HUES64 (cell line): ENCODE results near the gene APOBEC3F. TPM values are rescaled to one million over a fixed set of nuclear protein-coding genes. Genes with fewer than 3 reads are reported as not detected.
"Not testable (repeated sequence)": the region's sequence is repeated elsewhere in the genome, so short reads cannot be mapped to it uniquely, and the experiment has no call there.

Experiments used
- H3K27ac ChIP-seq: 2 replicates; pipeline ENCODE4 v1.7.0; 2013; ENCODE audit warnings: low read depth, low read length, inconsistent platforms
- H3K27me3 ChIP-seq: 2 replicates; pipeline ENCODE4 v1.6.1; 2013; ENCODE audit warnings: mild to moderate bottlenecking, low read length; ENCODE audit not compliant: insufficient read depth
- H3K36me3 ChIP-seq: 2 replicates; pipeline ENCODE4 v1.6.1; 2013; ENCODE audit warnings: mild to moderate bottlenecking, low read length; ENCODE audit not compliant: insufficient read depth
- H3K4me1 ChIP-seq: 2 replicates; pipeline ENCODE4 v1.6.1; 2013; ENCODE audit warnings: mild to moderate bottlenecking, low read length, moderate library complexity; ENCODE audit not compliant: insufficient read depth
- H3K4me3 ChIP-seq: 2 replicates; pipeline ENCODE4 v1.5.1; 2013; ENCODE audit warnings: mild to moderate bottlenecking, low read length, moderate library complexity
- H3K9ac ChIP-seq: 2 replicates; pipeline ENCODE4 v1.6.1; 2013; ENCODE audit warnings: mild to moderate bottlenecking, low read depth, low read length
- H3K9me3 ChIP-seq: 2 replicates; pipeline ENCODE4 v1.6.1; 2013; ENCODE audit warnings: low read depth, low read length; ENCODE audit not compliant: insufficient read depth
- WGBS: fragments of 150-250, 120-280 bp; methylation state at CpG from one replicate; pipeline ENCODE4 v1.1.7; 2013; ENCODE audit warnings: missing lambda C conversion rate; 5-methylcytosine and 5-hydroxymethylcytosine counted together
- polyA plus RNA-seq, 2 experiments: library from polyadenylated mRNA; stranded (reverse); fragments of 50-300 nt; gene quantifications; one replicate each; pipeline ENCODE4 v1.2.3, GENCODE V29; 2013

The APOBEC3F gene
- polyA plus RNA-seq (2013, experiment 1 of 2) = 2.4 TPM
- polyA plus RNA-seq (2013, experiment 2 of 2) = 4.2 TPM

- not testable (repeated sequence) for H3K27me3 ChIP-seq, H3K4me1 ChIP-seq, H3K36me3 ChIP-seq, H3K9me3 ChIP-seq
- H3K27ac ChIP-seq = peak within 1 kb of the TSS; percentile 84; the same call in 1 of the 2 replicates
- H3K4me3 ChIP-seq = peak within 1 kb of the TSS; percentile 52
- WGBS = 3% methylated on average over 18 of the region's 21 CpGs
- peak within 1 kb of the TSS; percentile 52 for H3K9ac ChIP-seq
Observed at GRCh38 chr22:39040538-39041296, at the start of gene APOBEC3F. TSS of gene APOBEC3F (plus strand) at chr22:39040864. CDS start at chr22:39040961, 97 bp downstream.

- not testable (repeated sequence) for H3K27ac ChIP-seq, H3K4me1 ChIP-seq, H3K36me3 ChIP-seq, H3K9me3 ChIP-seq, H3K27me3 ChIP-seq, H3K9ac ChIP-seq
- H3K4me3 ChIP-seq = 0 out of 2 replicates have a peak overlapping the region, but pooled peaks have one; percentile 8
- 23% methylated on average over 9 of the region's 12 CpGs for WGBS
Observed at GRCh38 chr22:38992871-38993371, 47.7 kb upstream of the APOBEC3F start.

GRCh38 chr22:38996105-38996504 is 44.6 kb upstream of the APOBEC3F start:
- Histone ChIP-seq H3K4me1 (peaks cover 3% of the 10 kb centered on the region; the same call in 1 of the 2 replicates), H3K27me3 (no peaks in the 10 kb centered on the region), H3K9ac (no peak overlapping the region), H3K36me3 (no peaks in the 10 kb centered on the region), H3K9me3 (no peaks in the 10 kb centered on the region), H3K4me3 (no peak overlapping the region), H3K27ac (no peak overlapping the region)
- 95% methylated on average over 6 of the region's 6 CpGs for WGBS

- Histone ChIP-seq H3K9ac (no peak overlapping the region), H3K27ac (no peak overlapping the region), H3K36me3 (no peaks in the 10 kb centered on the region), H3K27me3 (no peaks in the 10 kb centered on the region), H3K4me3 (no peak overlapping the region), H3K9me3 (no peaks in the 10 kb centered on the region), H3K4me1 (peaks cover 1% of the 10 kb centered on the region; the same call in 1 of the 2 replicates)
- 86% methylated on average over 3 of the region's 3 CpGs for WGBS
Observed at GRCh38 chr22:38997518-38997917, 43.1 kb upstream of the APOBEC3F start.

GRCh38 chr22:39003165-39003638 is 37.5 kb upstream of the APOBEC3F start:
- no peaks in the 10 kb centered on the region for H3K27me3 ChIP-seq
- peaks cover 3% of the 10 kb centered on the region for H3K4me1 ChIP-seq
- no peaks in the 10 kb centered on the region for H3K36me3 ChIP-seq
- no peak overlapping the region for H3K4me3 ChIP-seq
- no peak overlapping the region for H3K27ac ChIP-seq
- 47% methylated on average over 7 of the region's 7 CpGs for WGBS
- H3K9ac ChIP-seq = no peak overlapping the region
- no peaks in the 10 kb centered on the region for H3K9me3 ChIP-seq

GRCh38 chr22:39007177-39007576 is 33.5 kb upstream of the APOBEC3F start:
- H3K36me3 ChIP-seq = no peaks in the 10 kb centered on the region
- peaks cover 3% of the 10 kb centered on the region for H3K4me1 ChIP-seq
- H3K27me3 ChIP-seq = no peaks in the 10 kb centered on the region
- H3K9ac ChIP-seq = no peak overlapping the region
- H3K4me3 ChIP-seq = no peak overlapping the region
- no peak overlapping the region for H3K27ac ChIP-seq
- H3K9me3 ChIP-seq = no peaks in the 10 kb centered on the region
- 92% methylated on average over 5 of the region's 5 CpGs for WGBS

GRCh38 chr22:39008271-39008850 is 32.3 kb upstream of the APOBEC3F start:
- not testable (repeated sequence) for H3K9me3 ChIP-seq, H3K27ac ChIP-seq, H3K4me1 ChIP-seq, H3K9ac ChIP-seq, H3K4me3 ChIP-seq, H3K36me3 ChIP-seq, H3K27me3 ChIP-seq
- WGBS = 97% methylated on average over 8 of the region's 8 CpGs

GRCh38 chr22:39010946-39011345 is 29.7 kb upstream of the APOBEC3F start:
- Histone ChIP-seq H3K36me3 (no peaks in the 10 kb centered on the region), H3K4me3 (no peak overlapping the region), H3K4me1 (peaks cover 23% of the 10 kb centered on the region), H3K9ac (no peak overlapping the region), H3K9me3 (no peaks in the 10 kb centered on the region), H3K27me3 (no peaks in the 10 kb centered on the region), H3K27ac (no peak overlapping the region)
- WGBS = 92% methylated on average over 15 of the region's 15 CpGs

- no peaks in the 10 kb centered on the region for H3K36me3 ChIP-seq
- H3K27me3 ChIP-seq = no peaks in the 10 kb centered on the region
- no peak overlapping the region for H3K4me3 ChIP-seq
- no peak overlapping the region for H3K9ac ChIP-seq
- H3K9me3 ChIP-seq = no peaks in the 10 kb centered on the region
- H3K27ac ChIP-seq = no peak overlapping the region
- WGBS = 90% methylated on average over 28 of the region's 29 CpGs
- peaks cover 27% of the 10 kb centered on the region for H3K4me1 ChIP-seq
Observed at GRCh38 chr22:39012533-39013511, 27.8 kb upstream of the APOBEC3F start.

- H3K27me3 ChIP-seq, H3K36me3 ChIP-seq, H3K9me3 ChIP-seq, H3K4me3 ChIP-seq: not testable (repeated sequence)
- H3K4me1 ChIP-seq = peaks cover 27% of the 10 kb centered on the region
- peak overlapping the region; percentile 59 for H3K27ac ChIP-seq
- H3K9ac ChIP-seq = peak overlapping the region; percentile 18; the same call in 1 of the 2 replicates
- WGBS = 92% methylated on average over 4 of the region's 6 CpGs
Observed at GRCh38 chr22:39013561-39013941, 27.1 kb upstream of the APOBEC3F start.
